ENCODE data around the gene RRP15.

GRCh38 chr1:218364028-218364710 lies 79.1 kb downstream of the RRP15 start:
- TF ChIP-seq CTCF (IDR thresholded peaks at IDR 0.05 in 4 of 5, conservative IDR thresholded peaks at IDR 0.05 in 1 of 5) (no peak), POLR2A (IDR thresholded peaks at IDR 0.05) (no peak)

Data from gastrocnemius medialis (tissue), 4 donors.